ENCODE measurements around the gene MS4A1.
"Not testable (repeated sequence)": the region's sequence is repeated elsewhere in the genome, so short reads cannot be mapped to it uniquely, and the experiment has no call there.

The MS4A1 gene

GRCh38 chr11:60455531-60456042, at the start of gene MS4A1:
MS4A1 (plus strand) TSS chr11:60455847; CDS start chr11:60462375, 6,528 bp downstream.
- DNase-seq (ENCODE audit: low read depth in 2 of 2), result no peak

GRCh38 chr11:60420015-60420414, 35.6 kb upstream of the MS4A1 start:
- no peak for DNase-seq (ENCODE audit: low read depth in 2 of 2)

GRCh38 chr11:60422609-60423008, 33.0 kb upstream of the MS4A1 start:
- DNase-seq (ENCODE audit: low read depth in 2 of 2), result no peak

GRCh38 chr11:60428517-60428916, 27.1 kb upstream of the MS4A1 start:
- no peak for DNase-seq (ENCODE audit: low read depth in 2 of 2)

DNA sequence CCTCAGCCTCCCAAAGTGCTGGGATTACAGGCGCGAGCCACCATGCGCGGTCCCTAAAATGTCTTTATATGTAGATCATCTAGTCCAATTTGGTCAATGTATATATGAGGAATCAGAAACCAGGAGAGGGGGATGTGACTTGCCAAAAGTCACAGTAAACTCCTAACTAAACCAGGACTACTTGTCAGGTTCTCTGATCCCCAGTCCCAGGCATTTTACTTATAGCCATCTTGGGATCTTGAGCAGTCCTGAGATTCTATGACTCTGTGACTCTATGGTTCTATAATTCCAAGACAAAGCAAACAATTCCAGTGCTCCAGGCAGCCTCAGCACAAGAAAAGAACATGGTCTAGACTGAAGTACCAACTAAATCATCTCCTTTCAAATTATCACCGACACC, 26.4 kb upstream of the MS4A1 start, which contains the start of gene MS4A5:
MS4A5 (plus strand) TSS at position 301 of the 400 bp plus-strand sequence. CDS start 103 bp downstream, outside the sequence.
- DNase-seq (ENCODE audit: low read depth in 2 of 2), result no peak

- no peak for DNase-seq (ENCODE audit: low read depth in 2 of 2)
Measured at GRCh38 chr11:60431251-60431650, 24.4 kb upstream of the MS4A1 start.

DNA sequence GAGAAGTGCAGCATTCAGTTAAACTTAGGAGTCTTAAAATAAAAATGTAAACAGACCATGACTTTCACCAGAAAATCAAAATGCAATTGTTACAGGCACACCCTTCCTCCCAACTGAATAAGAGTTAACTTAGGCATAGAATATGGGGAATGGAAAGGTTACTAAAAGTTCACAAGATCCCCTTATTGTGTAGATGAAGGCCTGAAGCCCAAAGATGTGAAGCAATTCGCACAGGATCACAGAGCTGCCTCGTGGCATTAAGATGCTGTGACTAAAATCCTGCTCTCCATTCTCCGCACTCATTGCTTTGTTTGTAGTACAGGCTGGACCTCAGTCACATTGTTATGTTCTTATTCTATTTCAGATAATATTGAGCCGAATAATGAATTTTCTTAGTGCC, 22.2 kb upstream of the MS4A1 start:
- DNase-seq (ENCODE audit: low read depth in 2 of 2), result no peak

GRCh38 chr11:60447070-60447469, 8.6 kb upstream of the MS4A1 start:
- DNase-seq (ENCODE audit: low read depth in 2 of 2), result no peak

DNA sequence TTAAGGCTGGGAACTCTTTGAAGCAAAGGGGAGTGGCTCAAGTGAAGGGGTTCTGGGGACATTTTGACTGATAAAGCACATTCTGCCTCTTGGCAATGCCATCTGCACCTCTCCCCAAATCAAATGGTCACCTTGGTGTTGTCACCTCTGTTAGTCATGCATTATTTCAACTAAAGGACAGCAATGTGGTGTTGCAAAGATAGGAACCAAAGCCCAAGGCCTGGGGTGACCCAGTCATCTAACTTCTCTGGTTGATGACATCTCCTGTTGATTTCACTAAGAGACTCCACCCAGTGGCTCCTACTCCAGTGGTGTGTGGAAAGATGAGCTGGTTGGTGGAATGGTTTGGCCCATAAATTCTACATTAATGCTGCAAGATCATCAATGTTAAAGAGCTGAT, 7.8 kb upstream of the MS4A1 start:
- no peak for DNase-seq (ENCODE audit: low read depth in 2 of 2)

GRCh38 chr11:60451185-60451584, 4.5 kb upstream of the MS4A1 start:
- DNase-seq (ENCODE audit: low read depth in 2 of 2), result not testable (repeated sequence)

GRCh38 chr11:60454212-60454611, 1.4 kb upstream of the MS4A1 start:
- no peak for DNase-seq (ENCODE audit: low read depth in 2 of 2)

DNA sequence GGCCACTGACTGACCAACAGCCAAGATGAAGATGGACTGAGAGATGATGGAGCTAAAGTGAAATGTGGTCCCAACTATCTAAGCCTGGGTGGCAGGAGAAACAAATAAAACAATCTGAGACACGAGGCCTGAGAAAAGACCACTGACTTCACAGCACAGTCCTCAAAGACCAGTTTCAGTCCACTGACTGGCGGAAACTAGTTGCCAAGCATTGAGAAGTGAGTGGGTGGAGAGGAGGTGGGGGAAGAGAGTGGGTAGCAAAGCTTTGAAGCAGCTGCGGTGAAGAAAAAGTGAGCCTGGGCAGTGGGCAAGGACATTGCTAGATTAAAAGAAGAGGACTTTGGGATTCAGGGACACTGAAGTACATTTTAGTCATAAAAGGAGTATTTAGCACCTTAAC, 1.9 kb downstream of the MS4A1 start:
- no peak for DNase-seq (ENCODE audit: low read depth in 2 of 2)

- DNase-seq (ENCODE audit: low read depth in 2 of 2), result no peak
Measured at GRCh38 chr11:60459345-60459744, 3.7 kb downstream of the MS4A1 start.

DNA sequence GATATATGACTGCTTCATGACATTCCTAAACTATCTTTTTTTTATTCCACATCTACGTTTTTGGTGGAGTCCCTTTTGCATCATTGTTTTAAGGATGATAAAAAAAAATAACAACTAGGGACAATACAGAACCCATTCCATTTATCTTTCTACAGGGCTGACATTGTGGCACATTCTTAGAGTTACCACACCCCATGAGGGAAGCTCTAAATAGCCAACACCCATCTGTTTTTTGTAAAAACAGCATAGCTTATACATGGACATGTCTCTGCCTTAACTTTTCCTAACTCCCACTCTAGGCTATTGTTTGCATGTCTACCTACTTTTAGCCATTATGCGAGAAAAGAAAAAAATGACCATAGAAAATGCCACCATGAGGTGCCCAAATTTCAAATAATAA, 13.2 kb downstream of the MS4A1 start:
- DNase-seq (ENCODE audit: low read depth in 2 of 2), result no peak

DNA sequence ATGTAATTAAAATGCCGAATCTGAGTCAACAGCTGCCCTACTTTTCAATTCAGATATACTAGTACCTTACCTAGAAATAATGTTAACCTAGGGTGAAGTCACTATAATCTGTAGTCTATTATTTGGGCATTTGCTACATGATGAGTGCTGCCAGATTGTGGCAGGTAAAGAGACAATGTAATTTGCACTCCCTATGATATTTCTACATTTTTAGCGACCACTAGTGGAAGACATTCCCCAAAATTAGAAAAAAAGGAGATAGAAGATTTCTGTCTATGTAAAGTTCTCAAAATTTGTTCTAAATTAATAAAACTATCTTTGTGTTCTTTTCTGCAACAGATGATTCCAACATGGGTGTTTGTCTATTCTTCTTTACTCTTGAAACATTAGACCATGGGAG, 14.1 kb downstream of the MS4A1 start:
- DNase-seq (ENCODE audit: low read depth in 2 of 2), result no peak

- DNase-seq (ENCODE audit: low read depth in 2 of 2), result no peak
Measured at GRCh38 chr11:60477035-60477445, 21.4 kb downstream of the MS4A1 start.

- DNase-seq (ENCODE audit: low read depth in 2 of 2), result no peak
Measured at GRCh38 chr11:60482361-60482760, 26.7 kb downstream of the MS4A1 start.

DNA sequence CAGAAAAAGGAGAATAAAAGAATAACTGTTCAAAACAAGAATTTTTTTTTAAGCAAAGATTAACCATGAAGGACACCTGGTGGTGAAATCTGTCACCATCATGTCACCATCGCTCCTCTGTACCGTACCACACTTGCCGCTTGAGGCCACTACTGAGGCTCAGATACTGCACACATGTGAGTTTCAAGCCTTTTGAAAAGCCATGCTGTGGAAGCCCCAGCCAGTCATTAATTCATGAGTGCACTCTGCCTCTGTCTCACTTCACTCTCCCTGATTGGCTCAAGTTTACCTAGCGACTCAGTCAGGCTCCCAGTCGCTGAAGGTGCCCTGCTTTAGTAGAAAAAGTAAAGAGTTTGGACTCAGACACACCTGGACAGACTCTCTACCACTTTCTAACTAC, 30.3 kb downstream of the MS4A1 start:
- no peak for DNase-seq (ENCODE audit: low read depth in 2 of 2)

GRCh38 chr11:60492488-60493009, 36.9 kb downstream of the MS4A1 start, which contains the start of gene MS4A12:
MS4A12 (plus strand) TSS chr11:60492778; CDS start chr11:60497319, 4,541 bp downstream.
- DNase-seq (ENCODE audit: low read depth in 2 of 2), result no peak

- DNase-seq (ENCODE audit: low read depth in 2 of 2), result no peak
Measured at GRCh38 chr11:60493454-60493853, 37.8 kb downstream of the MS4A1 start.

DNA sequence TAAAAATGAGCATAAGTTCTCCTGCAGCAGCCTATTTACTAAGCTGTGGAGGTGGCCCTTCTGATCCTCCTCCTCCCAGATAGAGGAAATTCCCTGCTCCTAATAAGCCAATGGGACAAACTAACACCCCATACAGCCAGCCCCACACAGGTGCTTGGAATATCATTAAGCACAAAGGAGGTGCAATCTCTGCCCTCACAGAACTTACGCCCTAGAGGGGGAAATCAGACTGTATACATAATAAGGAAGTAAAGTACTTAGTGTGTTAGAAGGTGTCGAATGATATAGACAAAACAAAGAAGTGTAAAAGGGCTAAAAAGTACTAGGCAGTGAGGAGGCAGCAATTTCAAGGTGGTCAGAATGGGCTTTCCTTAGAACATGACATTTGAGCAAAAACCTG, 42.8 kb downstream of the MS4A1 start:
- no peak for DNase-seq (ENCODE audit: low read depth in 2 of 2)

DNA sequence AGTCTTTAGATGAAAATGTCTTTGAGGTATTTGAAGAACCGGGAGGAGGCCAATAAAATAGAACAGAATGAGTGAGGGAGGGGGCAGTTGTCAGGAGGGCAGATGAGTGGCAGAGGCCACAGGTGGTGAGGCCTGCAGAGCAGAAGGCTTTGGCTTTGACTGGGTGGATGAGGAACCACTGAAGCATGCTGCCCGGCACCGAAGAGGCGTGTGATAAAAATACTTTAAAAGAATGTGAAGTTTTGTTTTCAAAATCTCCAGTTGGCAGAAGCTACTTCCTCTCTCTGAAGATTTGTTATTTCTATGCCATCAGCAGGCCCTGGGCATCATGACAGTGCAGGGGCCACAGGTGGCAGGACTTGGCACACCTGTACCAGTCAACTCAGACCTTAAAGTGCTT, 43.2 kb downstream of the MS4A1 start:
- no peak for DNase-seq (ENCODE audit: low read depth in 2 of 2)

- DNase-seq (ENCODE audit: low read depth in 2 of 2), result no peak
Measured at GRCh38 chr11:60500276-60500910, 44.7 kb downstream of the MS4A1 start.
